B cell (primary cell): Measurements from ENCODE around the gene ENTPD1. TPM values are rescaled to one million over a fixed set of nuclear protein-coding genes. Genes with fewer than 3 reads are reported as not detected.

Source experiments
- ATAC-seq: fragments of 200-7000 bp; cut with Tn5 transposase; one replicate; pipeline ENCODE4 v1.10.0; 2021; ENCODE audit warnings: low read depth, mild to moderate bottlenecking, moderate number of reproducible peaks, moderate library complexity
- CTCF ChIA-PET: fragments of 350-600 bp; sonication (Branson Sonifier 250); formaldehyde crosslinking; loops from one replicate; lab custom pipeline; 2021; ENCODE audit warnings: antibody characterized with exemption, inconsistent platforms; lab: Charles Lee
- POLR2A ChIA-PET: fragments of 350-600 bp; sonication (Branson Sonifier 250); formaldehyde crosslinking; loops from one replicate; lab custom pipeline; 2021; ENCODE audit warnings: antibody characterized with exemption; lab: Charles Lee
- DNase-seq: peaks from one replicate; pipeline ENCODE4 v3.0.0; 2013
- H2AFZ ChIP-seq: 2 replicates; pipeline ENCODE4 v1.6.1; 2012; ENCODE audit warnings: mild to moderate bottlenecking, low read depth, low read length; ENCODE audit not compliant: insufficient read depth, poor library complexity, severe bottlenecking
- H3K27ac ChIP-seq, 2 donors: 1 replicate in 1 of 2; 2 replicates in 1 of 2; pipeline ENCODE4 v1.5.1; 2012 to 2013; ENCODE audit warnings: low read length in 2 of 2, mild to moderate bottlenecking in 2 of 2, moderate library complexity in 1 of 2
- H3K27me3 ChIP-seq, 4 experiments: fragments of 200-600 bp in 1 of 4; sonication (generic) in 1 of 4; replicated peaks in 1 of 4; 1 replicate in 2 of 4; 2 replicates in 2 of 4; pipeline versions ENCODE4 v1.6.1 to v1.7.0; 2013 to 2016; ENCODE audit warnings: low read length in 3 of 4, mild to moderate bottlenecking in 2 of 4, mixed read lengths in 1 of 4, moderate library complexity in 1 of 4; ENCODE audit not compliant: insufficient read depth in 4 of 4, control insufficient read depth in 3 of 4; ENCODE audit errors: control extremely low read depth in 1 of 4
- H3K36me3 ChIP-seq, 2 experiments: replicated peaks in 1 of 2; 1 replicate in 1 of 2; 2 replicates in 1 of 2; pipeline versions ENCODE4 v1.6.1 to v1.7.1; 2013; ENCODE audit warnings: low read length in 1 of 2; ENCODE audit not compliant: insufficient read depth in 2 of 2, control insufficient read depth in 1 of 2; ENCODE audit errors: control extremely low read depth in 1 of 2, extremely low read depth in 1 of 2
- H3K4me1 ChIP-seq, 2 donors: fragments of 200-600 bp in 1 of 2; sonication (generic) in 1 of 2; 1 replicate in 1 of 2; 2 replicates in 1 of 2; pipeline versions ENCODE4 v1.5.1 to v1.6.1; 2013 to 2017; ENCODE audit warnings: low read length in 2 of 2; ENCODE audit not compliant: control insufficient read depth in 2 of 2, insufficient read depth in 2 of 2
- H3K4me2 ChIP-seq: replicated peaks from 2 replicates; pipeline ENCODE3; 2012; ENCODE audit warnings: mild to moderate bottlenecking, low read depth, low read length; ENCODE audit not compliant: poor library complexity, severe bottlenecking
- H3K4me3 ChIP-seq, 5 experiments: fragments of 200-600 bp in 1 of 5; sonication (generic) in 1 of 5; 1 replicate in 3 of 5; 2 replicates in 2 of 5; pipeline versions ENCODE4 v1.5.1 to v1.7.0; 2011 to 2016; ENCODE audit warnings: low read length in 4 of 5, mild to moderate bottlenecking in 4 of 5, low read depth in 2 of 5, control low read depth in 1 of 5, moderate library complexity in 1 of 5; ENCODE audit not compliant: insufficient read depth in 1 of 5; ENCODE audit errors: control extremely low read depth in 1 of 5, extremely low read depth in 1 of 5
- H3K79me2 ChIP-seq: fragments of 200-600 bp; sonication (generic); one replicate; pipeline ENCODE4 v1.6.0; 2016; ENCODE audit warnings: low read length; ENCODE audit not compliant: control insufficient read depth, insufficient read depth
- H3K9ac ChIP-seq: fragments of 200-600 bp; sonication (generic); 2 replicates; pipeline ENCODE4 v1.6.1; 2017; ENCODE audit warnings: mild to moderate bottlenecking, low read length, moderate library complexity
- H3K9me3 ChIP-seq, 3 donors: one replicate each; pipeline versions ENCODE4 v1.6.1 to v1.7.1; 2013; ENCODE audit warnings: low read length in 2 of 3; ENCODE audit not compliant: control insufficient read depth in 2 of 3, insufficient read depth in 1 of 3; ENCODE audit errors: control extremely low read depth in 1 of 3
- H4K20me1 ChIP-seq: 2 replicates; pipeline ENCODE4 v1.6.0; 2012; ENCODE audit warnings: mild to moderate bottlenecking, low read length; ENCODE audit not compliant: insufficient read depth, control insufficient read depth, poor library complexity, severe bottlenecking
- H3K27ac Mint-ChIP-seq: one replicate; pipeline ENCODE4 v1.8.0; 2021; ENCODE audit warnings: mixed read lengths
- H3K27me3 Mint-ChIP-seq: one replicate; pipeline ENCODE4 v1.8.0; 2021; ENCODE audit warnings: mixed read lengths
- H3K4me1 Mint-ChIP-seq: one replicate; pipeline ENCODE4 v1.8.0; 2021; ENCODE audit warnings: mixed read lengths
- H3K4me3 Mint-ChIP-seq: one replicate; pipeline ENCODE4 v1.8.0; 2021; ENCODE audit warnings: mixed read lengths
- H3K9me3 Mint-ChIP-seq: one replicate; pipeline ENCODE4 v1.8.0; 2022; ENCODE audit warnings: mixed read lengths; ENCODE audit not compliant: insufficient read depth
- EZH2 ChIP-seq: IDR thresholded peaks from 2 replicates; pipeline ENCODE4 v1.6.1; 2012; ENCODE audit warnings: borderline replicate concordance, low read depth, mild to moderate bottlenecking, moderate library complexity, low read length; ENCODE audit not compliant: insufficient read depth, poor library complexity, severe bottlenecking
- WGBS: methylation state at CpG from one replicate; pipeline ENCODE4 v1.1.5; 2013; ENCODE audit warnings: missing lambda C conversion rate; ENCODE audit not compliant: insufficient coverage; 5-methylcytosine and 5-hydroxymethylcytosine counted together
- intact Hi-C: fragments of 100-400 bp; cut with micrococcal nuclease; formaldehyde crosslinking; loops from one replicate; pipeline ENCODE4 v1.10.0; 2022
- polyA plus RNA-seq: library from polyadenylated mRNA; depleted of rRNA; stranded (reverse); fragments of >200 nt; gene quantifications from 2 replicates; pipeline ENCODE4 v1.2.3, GENCODE V29; 2012
- total RNA-seq, 2 donors: library from RNA; stranded (reverse); fragments of 120-200 nt in 1 of 2; gene quantifications; 1 replicate in 1 of 2; 2 replicates in 1 of 2; pipeline versions ENCODE4 v1.2.3 to v1.2.4, GENCODE V29; 2013 to 2022
- TF ChIP-seq, protein P1 (sequence below): fragments of 200-600 bp; IDR thresholded peaks from one replicate; pipeline ENCODE4 v1.8.0; 2022; ENCODE audit warnings: antibody characterized with exemption, mild to moderate bottlenecking

The ENTPD1 gene
- total and polyA plus RNA-seq, 2 donors (not counting 1 experiment from before 2014, with no cell fraction given), result 25.9 to 96.3 TPM

DNA sequence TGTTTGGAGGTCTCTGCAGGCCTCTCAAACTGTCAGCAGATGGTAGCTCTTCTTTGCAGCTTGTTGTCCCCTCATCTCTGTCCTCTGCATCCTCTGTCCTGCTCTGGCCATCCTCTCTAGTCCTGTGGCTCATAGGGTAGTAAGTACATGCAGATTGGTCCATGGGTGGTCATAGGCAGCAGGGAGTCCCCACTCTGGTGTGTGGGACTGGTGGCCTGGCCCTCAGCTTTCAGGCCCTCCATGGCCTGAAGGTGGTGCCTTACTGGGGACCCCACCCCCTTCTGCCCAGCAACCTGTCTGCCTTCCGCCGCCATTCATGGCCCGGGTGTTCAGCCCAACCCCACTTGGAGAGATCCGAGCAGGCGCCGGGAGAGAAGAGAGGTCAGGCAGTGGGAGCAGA, 49.4 kb upstream of the ENTPD1 start:
- Mint-ChIP-seq H3K4me3 (no peak overlapping the region), H3K4me1 (peaks cover 2% of the 10 kb centered on the region)
- H3K4me1 ChIP-seq, result no peaks in the 10 kb centered on the region

DNA sequence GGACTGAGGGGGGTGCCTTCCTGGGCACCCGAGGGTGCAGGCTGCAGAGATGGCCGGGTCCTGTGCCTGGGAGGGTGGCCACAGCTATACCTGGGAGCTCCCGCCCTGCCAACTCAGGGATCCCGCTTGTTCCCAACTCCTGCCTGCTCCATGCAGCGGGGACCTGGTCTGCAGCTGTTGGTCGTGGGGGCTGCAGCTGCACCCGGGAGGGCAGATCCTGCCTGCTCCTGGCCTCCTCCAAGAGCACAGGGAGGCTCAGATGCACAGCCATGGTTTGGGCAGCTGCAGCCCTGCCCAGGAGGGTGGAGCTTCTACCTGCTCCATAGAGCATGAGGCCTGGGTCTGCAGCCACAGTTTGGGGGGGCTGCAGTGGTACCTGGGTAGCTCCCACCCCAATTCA, 49.0 kb upstream of the ENTPD1 start:
- no peaks in the 10 kb centered on the region for H3K4me1 ChIP-seq
- H3K4me3 ChIP-seq, result no peak overlapping the region
- Mint-ChIP-seq H3K27me3 (no peaks in the 10 kb centered on the region), H3K9me3 (no peaks in the 10 kb centered on the region), H3K27ac (no peak overlapping the region), H3K4me1 (peaks cover 5% of the 10 kb centered on the region), H3K4me3 (no peak overlapping the region)
- no peak overlapping the region for H2AFZ ChIP-seq
- H3K9ac ChIP-seq, result no peak overlapping the region
- H3K4me2 ChIP-seq, result no peak overlapping the region
- H3K27me3 ChIP-seq, result no peaks in the 10 kb centered on the region
- ATAC-seq, result no peak
- intact Hi-C loops, result no loop called here
- POLR2A ChIA-PET, result interaction anchor here (1.4 kb wide), 1 partner anchor 10 kb away, joined by 3 read pairs; no protein-coding TSS in a partner anchor
- H3K79me2 ChIP-seq, result no peaks in the 10 kb centered on the region
- H4K20me1 ChIP-seq, result no peaks in the 10 kb centered on the region
- CTCF ChIA-PET, result interaction anchor here (0.6 to 4.1 kb wide), 4 partner anchors 13 to 135 kb away, joined by 3 to 20 read pairs (median 4); partner anchors contain the start of gene TCTN3
- H3K27ac ChIP-seq, result no peak overlapping the region
- peaks cover 0 to 7% (median 1%) of the 10 kb centered on the region in 3 donors for H3K9me3 ChIP-seq
- DNase-seq, result no peak
- TF ChIP-seq, protein P1, sequence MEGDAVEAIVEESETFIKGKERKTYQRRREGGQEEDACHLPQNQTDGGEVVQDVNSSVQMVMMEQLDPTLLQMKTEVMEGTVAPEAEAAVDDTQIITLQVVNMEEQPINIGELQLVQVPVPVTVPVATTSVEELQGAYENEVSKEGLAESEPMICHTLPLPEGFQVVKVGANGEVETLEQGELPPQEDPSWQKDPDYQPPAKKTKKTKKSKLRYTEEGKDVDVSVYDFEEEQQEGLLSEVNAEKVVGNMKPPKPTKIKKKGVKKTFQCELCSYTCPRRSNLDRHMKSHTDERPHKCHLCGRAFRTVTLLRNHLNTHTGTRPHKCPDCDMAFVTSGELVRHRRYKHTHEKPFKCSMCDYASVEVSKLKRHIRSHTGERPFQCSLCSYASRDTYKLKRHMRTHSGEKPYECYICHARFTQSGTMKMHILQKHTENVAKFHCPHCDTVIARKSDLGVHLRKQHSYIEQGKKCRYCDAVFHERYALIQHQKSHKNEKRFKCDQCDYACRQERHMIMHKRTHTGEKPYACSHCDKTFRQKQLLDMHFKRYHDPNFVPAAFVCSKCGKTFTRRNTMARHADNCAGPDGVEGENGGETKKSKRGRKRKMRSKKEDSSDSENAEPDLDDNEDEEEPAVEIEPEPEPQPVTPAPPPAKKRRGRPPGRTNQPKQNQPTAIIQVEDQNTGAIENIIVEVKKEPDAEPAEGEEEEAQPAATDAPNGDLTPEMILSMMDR, result no peak
- no peak for TF ChIP-seq EZH2
- H3K36me3 ChIP-seq, result no peaks in the 10 kb centered on the region
- WGBS, result 96% methylated on average over 7 of the region's 7 CpGs

More for the DNA sequence above, 49.4 kb upstream of the ENTPD1 start:
- no peak overlapping the region for H3K4me3 ChIP-seq
- ChIA-PET POLR2A (no interaction called here), CTCF (interaction anchor here (0.6 to 4.1 kb wide), 4 partner anchors 12 to 135 kb away, joined by 3 to 20 read pairs (median 4); partner anchors contain the start of gene TCTN3)
- H4K20me1 ChIP-seq, result no peaks in the 10 kb centered on the region
- H2AFZ ChIP-seq, result no peak overlapping the region
- peaks cover 0 to 7% (median 1%) of the 10 kb centered on the region in 3 donors for H3K9me3 ChIP-seq
- H3K79me2 ChIP-seq, result no peaks in the 10 kb centered on the region
- intact Hi-C loops, result no loop called here
- TF ChIP-seq, protein P1, result no peak
- no peak for TF ChIP-seq EZH2
- Mint-ChIP-seq H3K27me3 (no peaks in the 10 kb centered on the region), H3K27ac (no peak overlapping the region), H3K9me3 (no peaks in the 10 kb centered on the region)
- no peaks in the 10 kb centered on the region for H3K27me3 ChIP-seq
- H3K36me3 ChIP-seq, result no peaks in the 10 kb centered on the region
- ATAC-seq (no peak), DNase-seq (no peak)
- H3K27ac ChIP-seq, result no peak overlapping the region
- no peak overlapping the region for H3K9ac ChIP-seq
- 50% methylated on average over 6 of the region's 6 CpGs for WGBS
- no peak overlapping the region for H3K4me2 ChIP-seq
